ENCODE results near the gene NANOS1.
A peak's percentile ranks its signal among the peaks of the same experiment; 100 is the strongest.

NANOS1 gene, protein sequence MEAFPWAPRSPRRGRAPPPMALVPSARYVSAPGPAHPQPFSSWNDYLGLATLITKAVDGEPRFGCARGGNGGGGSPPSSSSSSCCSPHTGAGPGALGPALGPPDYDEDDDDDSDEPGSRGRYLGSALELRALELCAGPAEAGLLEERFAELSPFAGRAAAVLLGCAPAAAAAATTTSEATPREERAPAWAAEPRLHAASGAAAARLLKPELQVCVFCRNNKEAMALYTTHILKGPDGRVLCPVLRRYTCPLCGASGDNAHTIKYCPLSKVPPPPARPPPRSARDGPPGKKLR

GRCh38 chr10:119029613-119030420 lies at the start of gene NANOS1:
NANOS1 (plus strand) TSS chr10:119029714; CDS start chr10:119029802, 88 bp downstream.
- no peak for DNase-seq (ENCODE audit: low read depth)

DNA sequence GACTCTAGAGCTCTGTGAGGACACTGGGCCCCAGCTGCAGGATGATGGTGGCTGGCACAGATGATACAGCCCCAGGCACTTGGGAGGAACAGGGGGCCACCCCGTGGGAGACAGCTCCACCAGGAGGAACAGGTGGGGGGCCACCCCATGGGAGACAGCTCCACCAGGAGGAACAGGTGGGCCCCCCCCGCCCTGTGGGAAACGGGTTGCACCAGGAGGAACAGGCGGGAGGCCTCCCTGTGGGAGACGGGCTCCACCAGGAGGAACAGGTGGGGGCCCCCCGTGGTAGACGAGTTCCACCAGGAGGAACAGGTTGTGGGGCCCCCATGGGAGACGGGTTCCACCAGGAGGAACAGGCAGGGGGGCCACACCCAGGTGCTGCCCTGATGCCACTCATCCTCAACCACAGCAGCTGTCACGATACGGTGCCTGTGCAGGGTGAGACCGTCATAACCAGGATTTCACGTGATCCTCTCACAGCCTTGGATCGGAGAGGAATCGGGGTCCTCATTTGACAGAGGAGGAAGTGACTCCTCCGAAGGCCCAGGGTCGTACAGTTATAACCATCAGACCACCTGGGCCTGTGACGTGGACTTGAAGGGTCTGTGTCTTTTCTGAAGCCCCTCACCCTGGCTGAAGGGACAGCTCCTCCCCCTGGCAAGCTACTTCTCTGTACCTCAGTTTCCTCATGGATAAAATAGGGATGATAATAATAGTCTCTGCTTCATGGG lies 49.2 kb upstream of the NANOS1 start:
- no peak for DNase-seq (ENCODE audit: low read depth)

GRCh38 chr10:118980870-118981269 lies 48.6 kb upstream of the NANOS1 start:
- DNase-seq (ENCODE audit: low read depth): no peak

DNA sequence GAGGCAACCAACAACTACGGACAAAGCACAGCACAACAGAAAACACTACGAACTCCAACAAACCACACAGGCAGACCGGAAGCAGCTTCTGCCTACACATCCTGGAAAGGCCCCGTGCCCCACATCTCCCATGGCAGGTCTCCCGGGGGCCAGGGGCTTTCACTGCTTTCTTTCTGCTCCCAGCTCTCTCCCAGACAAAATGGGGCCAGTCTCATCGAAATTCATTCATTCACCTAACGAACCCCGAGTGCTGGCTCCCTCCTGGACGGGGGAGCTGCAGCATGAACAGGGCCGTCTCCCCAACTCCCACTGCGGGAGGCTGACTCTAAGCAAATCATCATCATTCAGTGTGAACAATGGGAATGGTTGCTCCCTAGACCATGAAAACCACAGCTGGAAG lies 47.6 kb upstream of the NANOS1 start:
- DNase-seq (ENCODE audit: low read depth): no peak

- no peak for DNase-seq (ENCODE audit: low read depth)
These were observed 47.1 kb upstream of the NANOS1 start for GRCh38 chr10:118982366-118982765.

GRCh38 chr10:118983263-118983662 lies 46.3 kb upstream of the NANOS1 start:
- no peak for DNase-seq (ENCODE audit: low read depth)

- DNase-seq (ENCODE audit: low read depth): no peak
These were observed 43.9 kb upstream of the NANOS1 start for GRCh38 chr10:118985576-118985975.

- no peak for DNase-seq (ENCODE audit: low read depth)
These were observed 42.4 kb upstream of the NANOS1 start for GRCh38 chr10:118986815-118987790.

- DNase-seq (ENCODE audit: low read depth): no peak
These were observed 39.2 kb upstream of the NANOS1 start for GRCh38 chr10:118990326-118990725.

DNA sequence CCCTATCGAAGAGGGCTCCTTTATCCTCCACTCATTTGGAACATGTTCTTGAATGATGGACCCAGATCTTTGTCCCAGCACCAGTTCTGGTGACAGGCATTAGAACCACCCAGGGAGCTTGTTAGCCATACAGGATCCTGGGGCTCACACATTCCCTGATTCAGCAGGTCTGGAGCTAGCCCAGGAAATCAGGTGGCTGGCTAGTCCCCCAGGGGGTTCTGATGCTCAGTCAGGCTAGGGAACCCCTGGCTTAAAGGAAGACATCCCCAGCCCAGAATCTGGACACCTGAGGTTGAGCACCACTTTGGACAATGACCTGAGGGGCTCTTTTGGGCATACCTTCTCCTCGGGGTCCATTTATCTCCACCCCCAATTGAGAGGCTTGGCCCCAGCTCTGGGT lies 37.0 kb upstream of the NANOS1 start:
- DNase-seq (ENCODE audit: low read depth): no peak

- no peak for DNase-seq (ENCODE audit: low read depth)
These were observed 36.3 kb upstream of the NANOS1 start for GRCh38 chr10:118993214-118993613.

- DNase-seq (ENCODE audit: low read depth): no peak
These were observed 35.2 kb upstream of the NANOS1 start for GRCh38 chr10:118994321-118994720.

- DNase-seq (ENCODE audit: low read depth): no peak
These were observed 33.8 kb upstream of the NANOS1 start for GRCh38 chr10:118995739-118996138.

GRCh38 chr10:118997379-118997778 lies 32.1 kb upstream of the NANOS1 start:
- DNase-seq (ENCODE audit: low read depth): no peak

- no peak for DNase-seq (ENCODE audit: low read depth)
These were observed 31.3 kb upstream of the NANOS1 start for GRCh38 chr10:118998183-118998582.

- DNase-seq (ENCODE audit: low read depth): no peak
These were observed 27.6 kb upstream of the NANOS1 start for GRCh38 chr10:119001717-119002500.

DNA sequence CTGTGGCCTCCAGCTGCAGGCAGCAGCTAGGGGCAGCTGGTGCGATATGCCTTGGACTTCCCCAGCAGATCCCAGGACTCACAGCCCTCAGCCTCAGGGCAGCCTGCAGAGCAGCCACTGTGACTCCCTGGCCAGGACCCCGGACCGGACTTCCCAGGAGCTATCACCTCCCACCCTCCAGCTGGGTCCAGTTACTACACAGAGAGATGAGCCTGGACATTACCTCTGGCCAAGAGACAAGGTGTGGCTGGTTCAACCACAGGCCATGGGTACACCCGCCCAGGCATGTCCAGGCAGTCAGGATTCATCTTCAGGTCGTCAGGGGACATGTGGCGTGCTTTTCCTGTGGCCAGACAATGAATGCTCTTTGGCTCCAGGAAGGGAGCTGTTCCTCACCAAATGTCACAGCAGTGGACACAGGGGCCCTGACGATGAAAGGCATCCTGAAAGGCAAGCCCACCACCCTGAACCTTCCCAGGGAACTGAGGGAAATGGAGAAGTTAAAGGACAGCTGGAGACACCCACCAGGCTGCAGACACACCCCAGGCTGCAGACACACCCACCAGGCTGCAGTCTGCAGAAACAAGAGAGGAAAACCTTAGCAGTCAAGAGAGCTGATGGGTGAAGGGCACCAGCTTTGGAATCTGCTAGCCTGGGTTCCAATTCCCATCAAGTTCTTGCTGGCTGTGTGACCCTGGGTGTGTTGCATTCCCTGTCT lies 25.8 kb upstream of the NANOS1 start:
- DNase-seq (ENCODE audit: low read depth): no peak

GRCh38 chr10:119005362-119006043 lies 24.0 kb upstream of the NANOS1 start:
- no peak for DNase-seq (ENCODE audit: low read depth)

DNA sequence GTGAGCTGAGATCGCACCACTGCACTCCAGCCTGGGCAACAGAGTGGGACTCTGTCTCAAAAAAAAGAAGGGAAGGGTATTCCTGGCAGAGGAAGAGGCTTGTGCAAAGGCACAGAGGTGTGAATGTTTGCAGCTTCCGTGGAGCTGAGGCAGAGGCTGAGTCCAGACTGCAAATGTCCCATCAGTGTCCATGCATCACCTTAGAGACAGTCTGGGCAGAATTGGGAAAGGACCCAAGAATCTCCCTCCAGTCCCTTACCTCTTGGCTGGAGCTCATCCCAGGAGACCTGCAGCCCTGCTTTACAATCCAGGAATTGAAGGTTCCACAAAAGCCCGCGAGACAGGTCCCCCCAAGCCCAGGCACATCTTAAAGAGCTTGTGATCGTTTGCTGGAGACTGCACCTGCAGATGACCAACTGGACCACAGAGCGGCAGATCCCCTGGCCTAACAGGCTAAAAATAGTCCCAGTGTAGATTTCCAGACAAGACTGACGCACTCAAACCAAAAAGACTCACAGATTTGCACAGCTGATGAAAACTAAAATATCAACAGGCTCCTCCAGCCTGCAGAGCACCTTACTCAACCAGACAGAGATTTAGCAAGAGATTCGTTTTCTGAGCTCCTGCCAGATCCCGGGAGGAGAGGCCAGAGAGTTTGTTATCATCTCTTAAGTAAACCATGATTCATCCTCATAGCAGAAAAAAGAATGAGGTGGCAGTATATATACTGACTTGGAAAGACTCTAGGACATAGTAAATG lies 22.9 kb upstream of the NANOS1 start:
- DNase-seq (ENCODE audit: low read depth): peak; percentile 58
